HEK293T (cell line): Measurements from ENCODE around the gene TUBD1.

Source experiments
- BHLHE40 ChIP-seq: fragments of 450-650 bp; IDR thresholded peaks from 2 replicates; pipeline ENCODE4 v1.6.1; 2016; ENCODE audit warnings: mild to moderate bottlenecking, moderate library complexity, borderline replicate concordance
- FOXA1 ChIP-seq: fragments of 450-650 bp; IDR thresholded peaks from 2 replicates; pipeline ENCODE4 v1.6.1; 2016; ENCODE audit warnings: mild to moderate bottlenecking
- FOXK2 ChIP-seq: fragments of 450-650 bp; IDR thresholded peaks from 2 replicates; pipeline ENCODE4 v1.6.1; 2016; ENCODE audit warnings: mild to moderate bottlenecking
- FOXM1 ChIP-seq: fragments of 450-650 bp; IDR thresholded peaks from 2 replicates; pipeline ENCODE4 v1.6.1; 2017; ENCODE audit warnings: mild to moderate bottlenecking, borderline replicate concordance
- LEF1 ChIP-seq: fragments of 450-650 bp; IDR thresholded peaks from 2 replicates; pipeline ENCODE4 v1.6.1; 2017; ENCODE audit warnings: mild to moderate bottlenecking, borderline replicate concordance
- SP1 ChIP-seq: fragments of 450-650 bp; IDR thresholded peaks from 2 replicates; pipeline ENCODE4 v1.6.1; 2017
- TARDBP ChIP-seq: fragments of 450-650 bp; IDR thresholded peaks from 2 replicates; pipeline ENCODE4 v1.6.1; 2016

GRCh38 chr17:59814276-59814675 is 78.5 kb downstream of the TUBD1 start:
- no peak for TF ChIP-seq TARDBP
- TF ChIP-seq FOXA1: no peak
- no peak for TF ChIP-seq FOXK2
- no peak for TF ChIP-seq LEF1
- no peak for TF ChIP-seq SP1
- TF ChIP-seq FOXM1: no peak
- no peak for TF ChIP-seq BHLHE40
